Spleen (tissue), 7 donors: ENCODE measurements around the gene PTPRN2.

Source experiments
- CTCF ChIP-seq, 11 experiments: fragments of 200-600 bp in 7 of 11; fragments of 450-650 bp in 4 of 11; sonication (generic) in 4 of 11; IDR thresholded peaks in 8 of 11; conservative IDR thresholded peaks in 3 of 11; 1 replicate in 7 of 11; 2 replicates in 4 of 11; pipeline versions ENCODE4 v1.4.0 to v1.8.0; 2016 to 2021; ENCODE audit warnings: antibody characterized with exemption in 11 of 11, inconsistent platforms in 4 of 11, mild to moderate bottlenecking in 1 of 11
- POLR2A ChIP-seq, 3 donors: fragments of 450-650 bp; IDR thresholded peaks; one replicate each; pipeline ENCODE4 v1.5.1; 2017; ENCODE audit warnings: antibody characterized with exemption in 3 of 3, mild to moderate bottlenecking in 1 of 3
- POLR2AphosphoS5 ChIP-seq, 3 donors: sonication (generic); formaldehyde crosslinking; IDR thresholded peaks; one replicate each; pipeline ENCODE4 v1.5.1; 2017; ENCODE audit warnings: antibody characterized with exemption in 3 of 3
- donor health status: DM: no; HTN: no; CAD: no; lungs with moderate emphysema.
- donor health status: DM: no; HTN: no; CAD: no.
- donor health status: DM: no; HTN: no; CAD: no.

- no peak for TF ChIP-seq CTCF (IDR thresholded peaks at IDR 0.05 in 8 of 11, conservative IDR thresholded peaks at IDR 0.05 in 3 of 11)
- TF ChIP-seq POLR2AphosphoS5 (IDR thresholded peaks at IDR 0.05) = no peak
- TF ChIP-seq POLR2A (IDR thresholded peaks at IDR 0.05) = no peak
These were observed 588.6 kb downstream of the PTPRN2 start for GRCh38 chr7:157998884-157999552.
